HG03064 (cell line): Measurements from ENCODE around the gene CSRP3.

ENCODE experiments used
- ATAC-seq: cut with Tn5 transposase; IDR thresholded peaks from one replicate; pipeline ENCODE4 v1.9.1; 2021; ENCODE audit warnings: low read depth; ENCODE audit not compliant: unreplicated experiment

CSRP3 gene

GRCh38 chr11:19226378-19227195 lies 24.8 kb upstream of the CSRP3 start:
- no peak for ATAC-seq

GRCh38 chr11:19225581-19225980 lies 23.8 kb upstream of the CSRP3 start:
- no peak for ATAC-seq

GRCh38 chr11:19225123-19225522 lies 23.3 kb upstream of the CSRP3 start:
- ATAC-seq: no peak

- no peak for ATAC-seq
These were observed 19.3 kb upstream of the CSRP3 start for GRCh38 chr11:19220903-19221724.

GRCh38 chr11:19218786-19219460 lies 17.1 kb upstream of the CSRP3 start:
- no peak for ATAC-seq

- ATAC-seq: no peak
These were observed 16.4 kb upstream of the CSRP3 start for GRCh38 chr11:19218216-19218615.

- no peak for ATAC-seq
These were observed 15.1 kb upstream of the CSRP3 start for GRCh38 chr11:19216709-19217374.

- no peak for ATAC-seq
These were observed 14.2 kb upstream of the CSRP3 start for GRCh38 chr11:19216021-19216420.

- ATAC-seq: no peak
These were observed 8.0 kb upstream of the CSRP3 start for GRCh38 chr11:19209617-19210370.

- ATAC-seq: no peak
These were observed 7.3 kb upstream of the CSRP3 start for GRCh38 chr11:19208959-19209546.

GRCh38 chr11:19208181-19208580 lies 6.4 kb upstream of the CSRP3 start:
- ATAC-seq: no peak

GRCh38 chr11:19204836-19205235 lies 3.1 kb upstream of the CSRP3 start:
- no peak for ATAC-seq

- no peak for ATAC-seq
These were observed 1.2 kb downstream of the CSRP3 start for GRCh38 chr11:19200410-19201201.

GRCh38 chr11:19199771-19200170 lies 2.0 kb downstream of the CSRP3 start:
- no peak for ATAC-seq

GRCh38 chr11:19199048-19199447 lies 2.7 kb downstream of the CSRP3 start:
- no peak for ATAC-seq

GRCh38 chr11:19196432-19196831 lies 5.4 kb downstream of the CSRP3 start:
- no peak for ATAC-seq

GRCh38 chr11:19194620-19195308 lies 7.0 kb downstream of the CSRP3 start:
- no peak for ATAC-seq

- no peak for ATAC-seq
These were observed 7.9 kb downstream of the CSRP3 start for GRCh38 chr11:19193916-19194315.
